ENCODE measurements around the gene SHISA6.

DNA sequence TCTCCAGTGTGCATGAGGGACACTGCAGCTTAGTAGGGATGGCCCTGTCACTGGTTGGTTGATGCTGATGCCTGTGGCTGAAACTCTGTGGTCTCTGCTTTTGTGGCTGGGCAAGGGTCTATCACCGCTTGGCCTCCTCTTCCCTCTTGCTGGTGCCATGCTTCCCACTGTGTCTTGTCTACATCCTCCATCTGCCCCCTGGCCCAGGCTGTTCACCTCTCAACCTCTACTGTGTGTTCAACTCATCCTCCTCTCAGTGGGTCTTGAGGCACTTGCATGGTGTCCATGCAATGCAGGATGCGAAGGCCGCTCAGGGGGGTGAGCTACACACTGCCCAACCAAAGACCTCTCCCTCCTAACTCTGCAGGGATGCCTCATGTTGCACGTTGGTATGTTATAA is 19.8 kb upstream of the SHISA6 start:
- no peak for TF ChIP-seq POLR2AphosphoS5 (IDR thresholded peaks at IDR 0.05; ENCODE audit: low read depth, low read length)
- TF ChIP-seq FOXP2 (optimal IDR thresholded peaks at IDR 0.05; ENCODE audit: borderline replicate concordance, extremely low read depth, extremely low read length, insufficient read depth), result no peak
- no peak for TF ChIP-seq REST (IDR thresholded peaks at IDR 0.05; ENCODE audit: insufficient read depth in 1 of 2, low read depth in 2 of 2, low read length in 2 of 2)

Measured in PFSK-1 (cell line).